HG02678 (cell line): Measurements from ENCODE around the gene KCNK5.

Experiments used
- ATAC-seq: cut with Tn5 transposase; IDR thresholded peaks from one replicate; pipeline ENCODE4 v1.9.1; 2021; ENCODE audit warnings: mild to moderate bottlenecking, moderate library complexity; ENCODE audit not compliant: unreplicated experiment

The KCNK5 gene

DNA sequence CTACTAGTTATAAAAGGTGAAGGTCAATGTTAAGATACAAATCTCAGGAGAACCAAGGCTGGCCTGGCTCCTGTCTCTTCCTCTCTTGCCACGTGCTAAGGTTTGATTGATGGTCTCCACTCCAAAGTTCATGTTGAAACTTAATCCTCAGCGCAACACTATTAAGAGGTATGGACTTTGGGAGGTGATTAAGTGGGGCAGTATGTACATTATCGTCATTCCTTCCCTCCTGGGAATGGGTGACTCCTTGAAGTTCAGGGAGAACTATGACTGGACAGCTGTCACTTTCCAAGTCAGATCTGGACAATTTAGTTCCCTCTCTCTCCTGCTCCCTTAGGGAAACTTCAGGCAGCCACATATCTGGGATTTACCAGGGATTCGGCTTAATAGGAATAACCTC lies 50.5 kb downstream of the KCNK5 start:
- ATAC-seq, result no peak

DNA sequence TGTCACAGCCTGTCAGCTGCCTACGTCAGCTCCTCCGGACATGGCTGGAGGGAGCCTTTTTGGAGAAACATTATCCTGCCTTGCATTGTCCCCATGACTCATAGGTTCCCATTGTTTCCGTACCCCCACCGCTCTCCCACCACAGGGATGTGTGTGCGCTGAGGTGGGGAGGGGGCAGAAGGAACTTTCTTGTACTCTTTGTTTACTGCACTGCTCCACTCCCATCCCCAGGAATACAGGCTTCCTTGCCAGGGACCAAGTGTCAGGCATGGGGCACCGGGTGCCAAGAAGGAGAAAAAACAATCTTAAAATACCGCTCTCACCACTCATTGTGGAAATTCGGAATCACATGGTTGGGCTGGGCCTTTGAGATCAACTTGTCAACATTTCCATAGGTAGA lies 51.0 kb downstream of the KCNK5 start:
- ATAC-seq, result no peak

DNA sequence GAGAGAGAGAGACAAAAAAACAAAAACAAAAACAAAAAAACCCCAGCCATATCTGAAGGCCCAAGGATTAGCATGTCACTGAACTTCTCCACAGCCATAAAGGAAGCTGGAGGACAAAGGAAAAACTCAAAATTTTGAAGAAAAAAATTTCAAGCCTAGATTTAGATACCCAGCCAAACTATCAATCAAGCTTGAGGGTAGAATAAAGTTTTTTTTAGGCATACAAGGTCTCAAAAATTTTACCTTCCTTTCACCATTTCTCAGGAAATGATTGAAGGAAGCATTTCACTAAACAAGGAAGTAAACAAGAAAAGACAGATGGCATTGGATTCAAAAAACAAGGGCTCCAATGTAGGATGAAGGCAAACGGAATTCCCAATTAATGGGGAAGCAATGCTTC lies 52.1 kb downstream of the KCNK5 start:
- no peak for ATAC-seq

DNA sequence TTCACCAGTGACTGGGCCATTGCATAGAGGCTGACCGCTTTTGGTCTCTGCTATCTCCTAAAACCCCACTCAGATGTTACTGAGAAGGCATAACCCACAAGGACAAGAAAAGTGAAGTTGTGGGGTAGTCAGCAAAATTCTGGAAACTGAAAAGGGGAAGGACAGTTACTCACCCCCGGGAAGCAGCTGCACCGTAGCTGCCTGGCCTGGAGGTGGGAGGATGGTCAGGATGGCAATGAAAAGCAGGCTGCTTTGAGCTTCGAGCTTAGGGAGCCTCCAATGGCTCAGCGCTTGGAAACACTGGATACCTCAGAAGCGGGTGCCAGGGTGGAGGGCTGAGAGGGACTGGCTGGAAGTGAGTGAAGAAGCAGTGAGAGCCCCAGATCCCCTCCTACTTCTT lies 56.0 kb downstream of the KCNK5 start:
- ATAC-seq, result no peak

DNA sequence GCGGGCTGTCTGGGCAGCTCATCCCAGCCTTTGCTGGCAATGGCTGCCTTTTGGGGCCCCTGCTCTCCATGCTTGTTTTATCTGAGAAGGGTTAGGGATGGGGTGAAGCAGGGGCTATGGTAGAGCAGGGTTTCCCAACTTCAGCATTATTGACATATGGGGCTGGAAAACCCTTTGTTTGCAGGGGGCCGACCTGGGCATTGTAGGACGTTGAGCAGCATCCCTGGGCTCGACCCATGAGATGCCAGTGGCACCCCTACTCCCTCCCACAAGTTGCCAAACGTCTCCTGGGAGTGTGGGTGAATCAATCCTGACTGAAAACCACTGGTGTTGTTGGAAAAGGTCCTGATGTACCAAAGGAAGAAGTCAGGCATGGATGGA lies 56.9 kb downstream of the KCNK5 start:
- ATAC-seq, result no peak

DNA sequence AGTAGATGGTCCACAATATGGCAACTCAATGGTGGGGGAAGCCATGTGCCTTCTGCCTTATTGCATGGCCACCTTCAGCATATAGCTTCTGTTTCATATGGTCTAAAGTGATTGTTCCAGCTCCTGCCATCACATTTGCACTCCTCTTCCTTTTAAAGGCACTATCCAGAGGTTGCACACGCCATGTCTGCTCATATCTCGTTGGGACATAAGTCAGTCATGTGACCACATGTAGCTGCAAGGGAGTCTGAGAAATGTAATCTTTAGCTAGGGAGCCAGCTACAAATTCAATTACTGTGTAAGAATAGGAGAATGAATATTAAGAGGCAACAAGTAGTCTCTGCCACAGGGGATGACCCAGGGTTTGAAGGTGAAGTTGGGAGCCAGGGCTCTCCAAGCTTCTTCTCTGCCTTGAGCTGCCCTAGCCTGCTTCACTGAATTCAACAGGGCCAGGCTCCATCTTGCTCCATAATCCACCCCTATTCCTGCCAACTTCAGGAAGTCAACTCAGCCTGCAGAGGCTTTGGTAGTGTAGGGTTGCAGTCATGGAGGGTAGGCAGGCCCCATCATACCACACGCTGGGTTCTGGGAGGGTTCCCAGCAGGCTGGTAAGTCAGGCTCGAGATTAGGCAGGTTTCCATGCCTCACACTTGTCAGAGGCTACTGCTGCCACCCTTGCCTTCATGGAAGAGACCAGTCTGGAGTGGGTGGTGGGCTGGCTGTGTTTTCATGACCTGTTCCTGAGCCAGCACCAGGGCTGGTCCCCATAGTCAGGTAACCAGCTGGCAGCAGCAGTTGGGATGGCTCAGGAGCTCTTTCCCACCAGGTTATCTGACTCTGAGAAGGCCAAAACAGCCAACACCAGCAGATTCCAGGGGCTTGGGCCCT lies 57.5 kb downstream of the KCNK5 start:
- no peak for ATAC-seq

DNA sequence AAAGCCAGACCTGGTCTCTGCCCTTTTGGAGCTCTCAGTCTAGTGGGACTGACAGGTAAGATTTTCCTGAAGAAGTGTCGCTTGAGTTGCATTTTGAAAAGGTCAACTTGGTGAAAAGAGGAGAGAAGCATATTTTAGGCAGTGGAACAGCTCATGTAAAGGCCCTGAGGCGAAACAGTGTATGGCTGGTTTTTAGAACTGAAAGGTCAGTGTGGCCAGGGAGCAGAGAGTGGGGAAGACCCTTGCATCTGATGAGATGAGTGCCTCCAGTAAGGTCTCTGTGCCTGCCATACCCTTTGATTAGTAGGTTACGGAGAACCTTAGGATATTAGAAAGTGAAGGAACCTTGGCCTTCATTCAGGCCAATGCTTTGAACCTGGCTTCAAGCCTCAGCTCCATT lies 58.4 kb downstream of the KCNK5 start:
- ATAC-seq, result no peak

DNA sequence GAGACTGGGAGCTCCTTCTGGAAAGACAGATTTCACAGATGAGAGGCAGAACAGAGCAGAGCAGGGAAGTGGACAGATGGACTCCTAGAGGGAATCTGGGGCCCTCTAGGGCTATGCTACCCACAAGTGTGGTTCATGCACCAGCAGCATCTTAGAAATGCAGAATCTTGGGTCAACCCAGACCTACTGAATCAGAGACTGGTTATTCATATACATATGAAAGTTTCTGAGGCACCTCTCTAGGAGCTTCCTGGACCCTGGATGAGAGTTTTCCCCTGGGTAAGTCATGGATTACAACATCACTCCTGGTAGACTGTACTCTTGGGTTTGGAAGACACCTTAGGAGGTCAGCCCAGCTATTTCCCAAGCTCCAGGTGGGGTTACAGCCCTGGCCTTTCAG lies 58.9 kb downstream of the KCNK5 start:
- no peak for ATAC-seq

DNA sequence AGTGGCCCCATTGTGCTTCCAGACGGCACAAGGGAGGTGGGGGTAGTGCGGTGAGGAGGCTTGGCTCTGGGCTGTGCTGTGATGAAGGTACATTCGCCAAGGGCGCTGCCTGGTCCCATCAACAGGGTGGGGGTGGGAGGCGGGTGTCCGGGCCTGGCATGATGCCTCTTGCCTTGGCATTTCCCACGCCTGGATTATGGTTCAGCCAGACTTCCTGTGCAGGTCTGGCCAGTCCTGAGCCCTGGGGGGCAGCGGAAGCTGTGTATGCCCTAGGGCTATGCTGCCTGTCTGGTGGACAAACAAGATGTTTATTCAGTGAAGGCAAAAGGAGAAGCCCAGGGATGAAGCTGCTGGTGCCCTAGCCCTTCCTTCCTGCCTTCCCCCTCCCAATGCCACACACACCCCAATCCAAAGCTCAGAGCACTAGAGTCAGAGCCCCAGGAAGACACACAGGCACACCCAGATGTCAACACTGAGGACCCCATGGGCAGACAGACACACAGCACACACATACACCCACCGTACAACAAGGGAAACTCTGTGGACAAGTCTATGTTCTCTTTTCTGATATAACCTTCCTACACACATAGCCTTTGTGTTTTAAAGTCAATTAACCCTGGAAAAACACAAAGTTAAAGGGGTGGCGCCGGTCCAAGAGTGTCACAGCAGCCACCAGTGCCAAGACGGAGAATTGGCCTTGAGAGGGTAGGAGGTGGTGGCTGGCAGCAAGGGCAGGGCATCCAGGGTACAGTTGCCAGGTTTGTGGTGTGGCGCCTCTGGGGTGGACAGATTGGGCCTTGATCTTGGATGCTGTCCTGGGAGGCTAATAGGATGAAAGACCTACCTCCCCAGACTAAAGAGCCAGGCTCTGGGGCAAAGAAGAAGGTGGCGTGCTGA lies 59.6 kb downstream of the KCNK5 start:
- ATAC-seq, result no peak

DNA sequence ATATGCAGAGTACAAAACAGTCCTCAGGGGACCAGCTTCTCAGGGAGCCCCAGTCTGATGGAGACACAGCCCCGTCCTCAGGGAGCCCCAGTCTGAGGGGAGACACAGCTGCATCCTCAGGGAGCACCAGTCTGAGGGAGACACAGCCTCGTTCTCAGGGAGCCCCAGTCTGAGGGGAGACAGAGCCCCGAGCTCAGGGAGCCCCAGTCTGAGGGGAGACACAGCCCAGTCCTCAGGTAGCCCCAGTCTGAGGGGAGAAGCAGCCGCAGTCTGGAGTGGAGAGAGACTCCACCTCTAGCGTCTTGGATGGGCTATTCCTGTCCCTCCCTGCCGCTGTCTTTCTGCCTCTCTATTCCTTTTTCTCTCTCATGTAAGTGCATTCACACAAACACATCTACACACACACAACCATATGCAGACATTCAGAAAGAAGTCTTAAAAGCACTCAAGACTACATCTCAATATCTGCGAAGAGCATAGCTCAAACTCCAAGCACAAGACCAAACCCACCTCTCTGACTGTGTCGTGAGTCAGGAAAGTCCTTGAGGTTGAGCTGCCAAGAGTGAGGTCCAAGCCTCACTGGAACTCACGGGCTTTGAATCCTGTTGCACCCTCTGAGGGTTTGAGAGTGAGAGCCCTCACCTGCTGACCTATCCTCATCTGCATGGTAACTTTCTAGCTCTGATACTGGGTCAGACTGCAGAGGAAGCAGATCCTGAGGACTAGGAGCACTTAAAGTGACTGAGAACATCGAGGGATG lies 61.2 kb downstream of the KCNK5 start:
- no peak for ATAC-seq

DNA sequence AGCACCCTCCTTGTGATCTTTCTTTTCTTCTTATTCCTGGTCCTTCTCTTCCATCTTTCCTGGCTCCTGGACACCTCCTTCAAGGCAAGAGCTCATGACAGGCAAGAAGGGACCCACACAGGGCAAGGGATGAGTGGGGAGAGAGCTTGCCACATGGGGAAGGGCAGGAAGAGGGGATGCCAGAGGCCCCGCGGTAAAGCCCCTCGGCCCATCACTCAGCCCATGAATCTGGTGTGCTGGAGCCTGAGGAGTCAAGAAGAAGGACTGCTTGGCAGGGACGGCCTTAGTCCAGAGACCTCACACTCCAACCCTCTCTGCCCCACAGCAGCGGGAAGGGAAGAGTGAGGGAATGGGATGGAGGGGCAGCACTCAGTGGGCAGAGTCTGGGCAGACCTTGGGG lies 62.0 kb downstream of the KCNK5 start:
- ATAC-seq, result no peak

DNA sequence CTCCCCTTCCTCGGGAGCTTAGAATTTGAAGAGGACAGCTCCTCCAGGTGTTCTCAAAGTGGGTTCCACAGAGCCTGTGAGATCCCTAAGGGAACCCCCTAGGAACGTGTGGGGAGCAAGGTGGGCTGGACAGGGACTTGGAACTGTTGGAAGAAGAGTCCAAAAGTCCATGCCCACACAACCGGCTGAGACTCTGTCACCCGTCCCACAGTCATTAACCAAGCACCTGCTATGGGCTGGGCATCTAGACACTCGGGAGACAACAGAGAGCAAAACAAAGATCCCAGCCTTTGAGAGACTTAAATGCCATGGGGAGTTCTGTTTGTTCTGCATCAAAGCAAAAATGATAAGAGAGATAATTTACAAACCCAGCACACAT lies 62.4 kb downstream of the KCNK5 start:
- no peak for ATAC-seq

DNA sequence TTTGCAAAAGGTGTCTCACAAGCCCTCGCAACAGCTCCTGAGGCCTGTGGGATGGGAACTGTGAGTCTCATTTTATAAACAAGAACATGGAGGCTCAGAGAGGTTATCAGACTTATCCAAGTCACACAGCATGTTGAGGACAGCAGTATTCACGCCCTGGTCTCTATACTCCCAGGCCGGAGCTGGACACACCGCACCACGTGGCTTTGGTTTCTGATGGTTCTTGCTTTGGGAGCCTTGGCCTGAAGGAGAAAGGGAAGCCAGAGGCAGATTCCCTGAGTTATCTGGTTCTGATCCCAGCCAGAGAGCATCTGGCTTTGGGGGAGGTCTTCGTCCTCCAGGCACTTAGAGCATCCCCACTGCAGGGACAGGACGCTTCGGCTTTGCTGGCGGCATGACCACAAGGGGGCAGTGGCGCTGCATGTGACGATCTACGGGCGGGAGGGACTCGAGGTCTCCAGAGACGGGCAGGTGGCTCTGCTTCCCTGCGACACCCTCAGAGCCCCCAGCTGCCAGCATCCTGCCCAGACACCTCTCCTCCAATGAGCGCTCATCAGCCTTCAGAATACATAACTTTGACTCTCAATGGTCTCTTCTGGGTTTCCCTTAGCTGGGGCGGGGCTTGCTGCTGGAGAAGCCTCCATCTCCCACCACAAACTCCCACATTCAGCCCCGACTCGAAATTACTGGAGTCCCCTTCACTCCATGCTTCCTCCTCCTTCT lies 62.9 kb downstream of the KCNK5 start:
- peak; percentile 52 for ATAC-seq

DNA sequence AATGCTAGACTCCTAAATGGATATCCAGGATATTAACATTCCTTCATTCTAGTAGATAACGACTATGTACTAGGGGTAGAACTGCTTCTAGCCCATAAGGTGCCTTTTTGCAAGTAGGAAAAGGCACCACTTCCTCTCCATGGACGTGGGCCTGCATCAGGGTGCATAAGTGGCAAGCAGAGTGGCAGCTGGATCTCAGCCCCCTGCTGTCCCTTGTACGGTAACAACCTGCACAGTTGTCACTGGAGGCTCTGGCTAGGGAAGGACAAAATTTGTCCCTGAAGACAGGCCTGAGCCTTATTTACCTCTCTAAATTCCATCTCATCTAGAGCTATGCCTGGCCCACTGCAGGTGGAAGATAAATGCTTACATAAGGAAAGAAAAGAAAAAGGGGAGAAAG lies 71.8 kb downstream of the KCNK5 start:
- ATAC-seq, result no peak

DNA sequence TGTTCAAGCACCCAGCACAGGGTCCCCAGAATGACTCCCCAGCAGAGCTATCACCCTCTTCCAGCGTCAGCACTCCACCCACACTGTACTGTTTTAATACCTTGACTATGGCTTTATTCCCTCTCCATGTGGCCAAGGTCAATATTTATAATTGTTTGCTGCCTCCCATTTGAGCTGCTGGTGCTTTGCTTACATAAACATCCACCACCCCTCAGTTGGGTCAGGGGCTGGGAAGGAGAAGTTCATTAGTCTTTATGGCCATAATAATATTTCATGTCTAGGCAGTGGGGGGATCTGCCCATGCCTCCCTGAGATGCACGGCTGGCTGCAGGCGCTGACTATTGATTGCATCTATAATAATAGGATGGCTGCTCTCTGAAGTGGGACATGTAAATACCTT lies 72.5 kb downstream of the KCNK5 start:
- no peak for ATAC-seq

DNA sequence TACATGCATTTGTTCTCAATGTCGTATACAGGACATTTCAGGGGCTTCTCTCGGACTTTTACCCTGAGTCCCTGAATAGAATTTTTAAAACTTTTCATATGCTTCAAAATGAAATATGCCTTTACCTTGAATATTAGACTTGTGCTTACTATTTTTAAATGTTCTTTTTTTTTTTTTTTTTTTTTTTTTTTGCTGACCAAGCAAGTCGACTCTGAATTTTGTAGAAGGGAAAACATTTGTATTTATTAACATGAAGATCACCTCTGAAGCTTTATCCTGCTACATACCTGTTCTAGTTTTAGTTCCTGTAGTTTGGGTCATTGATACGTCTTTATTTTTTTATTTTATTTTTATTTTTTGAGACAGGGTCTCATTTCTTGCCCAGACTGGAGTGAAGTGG lies 74.6 kb downstream of the KCNK5 start:
- no peak for ATAC-seq

DNA sequence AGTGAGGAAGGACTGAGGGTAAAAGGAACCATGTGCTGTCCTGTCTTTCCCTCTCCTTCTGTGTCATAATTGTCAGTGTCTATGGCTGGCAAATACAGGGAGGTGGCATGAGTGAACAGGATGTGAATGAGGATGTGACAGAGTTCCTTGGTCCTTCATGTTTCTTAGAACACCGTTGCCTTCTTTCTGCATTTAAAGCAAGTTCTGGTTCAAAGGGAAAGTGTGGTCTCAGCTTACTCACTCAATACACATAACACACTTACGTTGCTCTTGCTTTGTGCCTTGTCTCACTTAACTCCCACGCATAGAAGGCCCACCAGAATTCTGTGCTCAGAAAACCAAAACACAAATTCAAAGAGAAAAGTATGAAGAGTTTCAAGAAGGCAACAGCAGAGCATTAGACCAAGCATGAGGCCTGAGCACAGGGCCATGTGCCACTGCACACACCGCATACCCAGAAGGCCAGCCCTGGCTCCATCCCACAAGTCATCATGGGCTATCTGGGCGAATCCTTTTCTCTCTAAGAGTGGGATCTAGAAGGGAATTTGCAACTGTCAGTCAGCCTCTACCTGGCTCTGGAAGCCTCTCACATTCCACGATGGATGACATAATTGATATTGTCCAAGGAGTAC lies 75.4 kb downstream of the KCNK5 start:
- ATAC-seq, result no peak

DNA sequence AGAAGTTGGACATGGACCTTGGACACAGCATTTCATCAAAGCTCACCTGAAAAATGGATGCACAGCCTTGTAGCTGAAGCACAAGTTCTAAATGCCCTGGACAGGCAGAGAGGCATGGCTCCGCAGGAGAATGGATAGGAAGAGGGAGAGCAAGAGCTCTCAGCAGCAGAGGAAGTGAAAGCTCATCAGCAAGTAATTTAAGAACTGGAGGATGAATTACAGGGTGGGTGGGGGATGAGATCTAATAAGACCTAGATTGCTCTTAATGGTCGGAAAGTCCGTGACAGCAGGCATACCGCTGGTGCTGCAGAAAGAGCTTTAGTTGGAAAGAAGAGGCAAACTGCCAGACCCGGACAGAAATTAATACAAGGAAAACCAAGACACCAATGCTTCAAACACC lies 77.0 kb downstream of the KCNK5 start:
- no peak for ATAC-seq

DNA sequence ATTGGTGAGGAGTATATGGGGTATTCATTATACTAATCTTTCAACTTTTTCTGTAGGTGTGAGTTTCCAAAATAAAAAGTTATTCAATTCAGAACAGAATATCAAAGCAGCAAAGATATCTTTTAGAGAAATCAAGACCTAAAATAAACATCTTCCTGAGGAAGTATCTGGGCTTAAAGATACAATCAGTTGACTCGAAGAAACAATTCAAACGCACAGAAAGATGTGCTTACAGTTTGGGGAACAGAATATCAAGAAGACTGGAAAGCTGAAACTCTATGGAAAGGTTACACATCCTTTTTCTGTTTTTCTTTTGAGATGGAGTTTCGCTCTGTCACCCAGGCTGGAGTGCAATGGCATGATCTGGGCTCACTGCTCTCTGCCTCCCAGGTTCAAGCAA lies 78.1 kb downstream of the KCNK5 start:
- ATAC-seq, result no peak

DNA sequence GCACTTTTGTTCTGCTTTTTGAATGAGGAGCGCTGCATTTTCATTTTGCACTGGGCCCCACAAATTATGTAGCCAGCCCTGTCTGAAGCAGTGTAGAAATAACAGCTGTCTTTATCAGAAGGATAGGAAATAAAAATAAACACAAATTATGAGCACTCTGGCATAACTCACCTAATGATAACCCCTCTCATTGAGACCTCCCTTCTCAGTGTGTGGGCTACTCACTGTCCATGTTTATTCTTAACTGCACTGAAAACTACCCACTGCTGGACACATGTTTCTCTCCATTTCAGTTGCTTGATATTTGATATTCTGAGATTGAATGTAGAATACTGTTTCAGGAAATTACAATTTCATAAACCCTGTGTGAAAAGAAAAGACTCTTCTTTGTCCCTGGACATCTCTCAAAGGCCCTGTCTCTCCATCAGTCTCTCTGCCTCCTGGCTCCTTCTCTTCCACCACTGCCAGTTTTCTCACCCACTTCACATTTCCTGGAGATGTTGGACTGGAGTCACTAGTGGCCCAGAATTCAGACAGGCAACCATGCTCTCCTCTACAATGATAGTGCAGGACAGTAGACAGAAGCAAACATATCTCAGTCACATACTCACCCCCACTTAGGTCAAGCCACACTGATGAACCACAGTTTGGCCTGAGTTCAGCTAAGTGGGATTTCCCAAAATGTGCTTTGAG lies 84.6 kb downstream of the KCNK5 start:
- no peak for ATAC-seq
